SK-N-SH treated with all-trans-retinoic acid at 6 μM for 48 hours (cell line): ENCODE data around the gene URI1.

Source experiments
- ATAC-seq: fragments of 200-7000 bp; cut with Tn5 transposase; 3 replicates; pipeline ENCODE4 v1.9.1; 2020; ENCODE audit warnings: mild to moderate bottlenecking, moderate library complexity
- ARNTL ChIP-seq: fragments of 450-650 bp; formaldehyde crosslinking; IDR thresholded peaks from 2 replicates; pipeline ENCODE4 v1.5.0; 2020; ENCODE audit warnings: low read depth, mild to moderate bottlenecking, moderate library complexity, borderline replicate concordance
- BACH2 ChIP-seq: fragments of 250-450 bp; sonication (Bioruptor Pico); IDR thresholded peaks from 2 replicates; pipeline ENCODE4 v1.9.0; 2021; ENCODE audit warnings: mild to moderate bottlenecking, borderline replicate concordance
- CSDC2 ChIP-seq: fragments of 250-450 bp; sonication (Bioruptor Pico); IDR thresholded peaks from 2 replicates; pipeline ENCODE4 v1.5.0; 2020; ENCODE audit warnings: mild to moderate bottlenecking, moderate library complexity
- CSRNP3 ChIP-seq: fragments of 250-450 bp; sonication (Bioruptor Pico); IDR thresholded peaks from 2 replicates; pipeline ENCODE4 v1.5.1; 2021; ENCODE audit warnings: mild to moderate bottlenecking, moderate library complexity
- ESRRG ChIP-seq: fragments of 250-450 bp; sonication (Bioruptor Pico); IDR thresholded peaks from 2 replicates; pipeline ENCODE4 v1.6.1; 2021; ENCODE audit warnings: mild to moderate bottlenecking
- GLIS3 ChIP-seq: fragments of 250-450 bp; sonication (Bioruptor Pico); IDR thresholded peaks from 2 replicates; pipeline ENCODE4 v1.5.0; 2020; ENCODE audit warnings: mild to moderate bottlenecking, moderate library complexity
- ISL1 ChIP-seq: fragments of 250-450 bp; sonication (Bioruptor Pico); IDR thresholded peaks from 2 replicates; pipeline ENCODE4 v2.1.2; 2022; ENCODE audit warnings: mild to moderate bottlenecking, moderate library complexity
- OSR1 ChIP-seq: fragments of 250-450 bp; sonication (Bioruptor Pico); IDR thresholded peaks from 2 replicates; pipeline ENCODE4 v1.8.0; 2022; ENCODE audit warnings: moderate library complexity, mild to moderate bottlenecking, inconsistent platforms
- POU6F1 ChIP-seq: fragments of 250-450 bp; sonication (Bioruptor Pico); IDR thresholded peaks from 2 replicates; pipeline ENCODE4 v1.8.0; 2021; ENCODE audit warnings: low read depth, mild to moderate bottlenecking, moderate library complexity, borderline replicate concordance
- PPARA ChIP-seq: fragments of 250-450 bp; sonication (Bioruptor Pico); IDR thresholded peaks from 2 replicates; pipeline ENCODE4 v1.5.0; 2020; ENCODE audit warnings: mild to moderate bottlenecking, borderline replicate concordance
- RARB ChIP-seq: fragments of 250-450 bp; sonication (Bioruptor Pico); IDR thresholded peaks from 2 replicates; pipeline ENCODE4 v1.8.0; 2021; ENCODE audit warnings: mild to moderate bottlenecking, moderate library complexity
- SNAI2 ChIP-seq: fragments of 250-450 bp; sonication (Bioruptor Pico); IDR thresholded peaks from 2 replicates; pipeline ENCODE4 v1.5.0; 2020; ENCODE audit warnings: mild to moderate bottlenecking, moderate library complexity
- TCF4 ChIP-seq: fragments of 250-450 bp; sonication (Bioruptor Pico); IDR thresholded peaks from 2 replicates; pipeline ENCODE4 v1.8.0; 2021; ENCODE audit warnings: mild to moderate bottlenecking, moderate library complexity, borderline replicate concordance
- TOX ChIP-seq: fragments of 250-450 bp; sonication (Bioruptor Pico); IDR thresholded peaks from 2 replicates; pipeline ENCODE4 v1.8.0; 2021; ENCODE audit warnings: mild to moderate bottlenecking, moderate library complexity, borderline replicate concordance
- TSHZ2 ChIP-seq: fragments of 250-450 bp; sonication (Bioruptor Pico); IDR thresholded peaks from 2 replicates; pipeline ENCODE4 v1.5.0; 2020; ENCODE audit warnings: mild to moderate bottlenecking, moderate library complexity
- ZC3H10 ChIP-seq: fragments of 250-450 bp; sonication (Bioruptor Pico); IDR thresholded peaks from 2 replicates; pipeline ENCODE4 v1.5.1; 2021; ENCODE audit warnings: mild to moderate bottlenecking, moderate library complexity
- ZFP3 ChIP-seq: fragments of 250-450 bp; sonication (Bioruptor Pico); IDR thresholded peaks from 2 replicates; pipeline ENCODE4 v1.5.0; 2020; ENCODE audit warnings: mild to moderate bottlenecking, moderate library complexity
- ZFP30 ChIP-seq: fragments of 450-650 bp; formaldehyde crosslinking; IDR thresholded peaks from 2 replicates; pipeline ENCODE4 v1.5.0; 2022; ENCODE audit warnings: mild to moderate bottlenecking, moderate library complexity
- ZNF565 ChIP-seq: fragments of 450-650 bp; formaldehyde crosslinking; conservative IDR thresholded peaks from 2 replicates; pipeline ENCODE4 v1.5.0; 2020; ENCODE audit warnings: low read depth, mild to moderate bottlenecking, moderate library complexity
- ZNF70 ChIP-seq: fragments of 450-650 bp; formaldehyde crosslinking; IDR thresholded peaks from 2 replicates; pipeline ENCODE4 v1.5.0; 2020; ENCODE audit warnings: mild to moderate bottlenecking, moderate library complexity
- ZNF8 ChIP-seq: fragments of 450-650 bp; formaldehyde crosslinking; IDR thresholded peaks from 2 replicates; pipeline ENCODE4 v1.5.0; 2020; ENCODE audit warnings: mild to moderate bottlenecking, moderate library complexity

Gene URI1

GRCh38 chr19:30059741-30060457 lies 117.9 kb downstream of the URI1 start:
- ATAC-seq, result no peak
- TF ChIP-seq BACH2, result no peak
- no peak for TF ChIP-seq SNAI2 (CRISPR knock-in tag)
- no peak for TF ChIP-seq RARB (CRISPR knock-in tag)
- TF ChIP-seq ARNTL (CRISPR knock-in tag), result no peak
- TF ChIP-seq POU6F1, result no peak

GRCh38 chr19:30060531-30061222 lies 118.6 kb downstream of the URI1 start:
- no peak for TF ChIP-seq ZFP30 (CRISPR knock-in tag)
- no peak for TF ChIP-seq PPARA
- no peak for TF ChIP-seq CSDC2 (CRISPR knock-in tag)
- no peak for TF ChIP-seq SNAI2 (CRISPR knock-in tag)
- no peak for TF ChIP-seq ESRRG (CRISPR knock-in tag)
- TF ChIP-seq TSHZ2 (CRISPR knock-in tag), result no peak
- TF ChIP-seq ZNF565, result no peak
- TF ChIP-seq TOX, result no peak
- no peak for TF ChIP-seq TCF4 (CRISPR knock-in tag)
- TF ChIP-seq BACH2, result no peak
- no peak for ATAC-seq

GRCh38 chr19:30061223-30062064 lies 119.4 kb downstream of the URI1 start:
- TF ChIP-seq ZC3H10, result no peak
- TF ChIP-seq ZFP3 (CRISPR knock-in tag), result no peak
- no peak for TF ChIP-seq ZNF70
- TF ChIP-seq CSDC2 (CRISPR knock-in tag), result no peak
- TF ChIP-seq ZNF8 (CRISPR knock-in tag), result no peak
- no peak for TF ChIP-seq POU6F1
- no peak for TF ChIP-seq TOX
- no peak for TF ChIP-seq ZFP30 (CRISPR knock-in tag)
- TF ChIP-seq ISL1 (CRISPR knock-in tag), result no peak
- TF ChIP-seq ESRRG (CRISPR knock-in tag), result no peak
- TF ChIP-seq CSRNP3 (CRISPR knock-in tag), result no peak
- no peak for TF ChIP-seq SNAI2 (CRISPR knock-in tag)
- no peak for TF ChIP-seq ARNTL (CRISPR knock-in tag)
- TF ChIP-seq GLIS3 (CRISPR knock-in tag), result no peak
- TF ChIP-seq RARB (CRISPR knock-in tag), result no peak
- no peak for TF ChIP-seq TCF4 (CRISPR knock-in tag)
- no peak for TF ChIP-seq OSR1 (CRISPR knock-in tag)
- ATAC-seq, result no peak
